ENCODE data around the gene PTPRC.

The PTPRC gene

GRCh38 chr1:198681252-198681651 lies 42.4 kb downstream of the PTPRC start:
- no CpG with 5 or more reads among the region's 1 CpG for WGBS
- Histone ChIP-seq H2BK5ac (ENCODE audit: low read depth, low read length, poor library complexity, severe bottlenecking) (no peak overlapping the region), H3K14ac (ENCODE audit: low read length in 2 of 2) (no peak overlapping the region), H3K27ac (ENCODE audit: low read length, poor library complexity, severe bottlenecking) (peak overlapping the region; percentile 8), H3K4me3 (ENCODE audit: insufficient read depth in 1 of 2, low read depth in 1 of 2, low read length in 2 of 2) (no peak overlapping the region), H4K8ac (ENCODE audit: low read length) (no peak overlapping the region), H2AFZ (ENCODE audit: low read depth, low read length) (no peak overlapping the region), H2BK120ac (ENCODE audit: low read depth, low read length) (no peak overlapping the region), H3K23ac (ENCODE audit: low read length in 2 of 2) (no peak overlapping the region), H2BK12ac (ENCODE audit: low read length in 2 of 2) (no peak overlapping the region), H2BK15ac (ENCODE audit: low read depth, poor library complexity, severe bottlenecking) (no peak overlapping the region), H3K9ac (ENCODE audit: low read length) (peak overlapping the region; percentile 86), H3K4ac (ENCODE audit: low read depth in 1 of 2, low read length in 2 of 2) (no peak overlapping the region), H3K36me3 (ENCODE audit: control insufficient read depth in 1 of 2, insufficient read depth in 2 of 2, low read depth in 1 of 2, low read length in 2 of 2) (no peaks in the 10 kb centered on the region), H3K79me1 (replicated peaks; ENCODE audit: low read length, poor library complexity, severe bottlenecking) (no peaks in the 10 kb centered on the region), H3K4me1 (ENCODE audit: control insufficient read depth, insufficient read depth, low read depth, low read length) (no peaks in the 10 kb centered on the region), H3K9me3 (ENCODE audit: control insufficient read depth, low read length) (no peaks in the 10 kb centered on the region), H3K4me2 (ENCODE audit: low read length, poor library complexity, severe bottlenecking) (no peak overlapping the region), H2AK5ac (ENCODE audit: low read length, severe bottlenecking) (no peak overlapping the region), H4K91ac (ENCODE audit: low read length) (no peak overlapping the region), H3K27me3 (ENCODE audit: control insufficient read depth in 1 of 2, insufficient read depth in 1 of 2, low read length in 2 of 2) (no peaks in the 10 kb centered on the region), H3K18ac (ENCODE audit: low read depth in 1 of 2, low read length in 2 of 2) (no peak overlapping the region)
- DNase-seq, result peak; percentile 63

GRCh38 chr1:198681831-198682759 lies 43.3 kb downstream of the PTPRC start:
- peak overlapping the region; percentile 86 for H3K9ac ChIP-seq (ENCODE audit: low read length)
- no peak overlapping the region for H4K8ac ChIP-seq (ENCODE audit: low read length)
- no peaks in the 10 kb centered on the region for H3K9me3 ChIP-seq (ENCODE audit: control insufficient read depth, low read length)
- H3K4me3 ChIP-seq (ENCODE audit: insufficient read depth in 1 of 2, low read depth in 1 of 2, low read length in 2 of 2), result peak overlapping the region in 1 of 2 experiments; percentile 62
- H3K23ac ChIP-seq (ENCODE audit: low read length in 2 of 2), result no peak overlapping the region
- H3K27me3 ChIP-seq (ENCODE audit: control insufficient read depth in 1 of 2, insufficient read depth in 1 of 2, low read length in 2 of 2), result no peaks in the 10 kb centered on the region
- H3K79me1 ChIP-seq (replicated peaks; ENCODE audit: low read length, poor library complexity, severe bottlenecking), result no peaks in the 10 kb centered on the region
- H3K4ac ChIP-seq (ENCODE audit: low read depth in 1 of 2, low read length in 2 of 2), result no peak overlapping the region
- 10% methylated on average over 5 of the region's 7 CpGs for WGBS
- no peak overlapping the region for H2BK120ac ChIP-seq (ENCODE audit: low read depth, low read length)
- peak; percentile 97 for DNase-seq
- no peak overlapping the region for H3K14ac ChIP-seq (ENCODE audit: low read length in 2 of 2)
- H3K4me2 ChIP-seq (ENCODE audit: low read length, poor library complexity, severe bottlenecking), result peak overlapping the region; percentile 67
- H4K91ac ChIP-seq (ENCODE audit: low read length), result no peak overlapping the region
- H2BK15ac ChIP-seq (ENCODE audit: low read depth, poor library complexity, severe bottlenecking), result no peak overlapping the region
- H3K18ac ChIP-seq (ENCODE audit: low read depth in 1 of 2, low read length in 2 of 2), result no peak overlapping the region
- H3K36me3 ChIP-seq (ENCODE audit: control insufficient read depth in 1 of 2, insufficient read depth in 2 of 2, low read depth in 1 of 2, low read length in 2 of 2), result no peaks in the 10 kb centered on the region
- H2AK5ac ChIP-seq (ENCODE audit: low read length, severe bottlenecking), result no peak overlapping the region
- no peak overlapping the region for H2BK12ac ChIP-seq (ENCODE audit: low read length in 2 of 2)
- H3K27ac ChIP-seq (ENCODE audit: low read length, poor library complexity, severe bottlenecking), result peak overlapping the region; percentile 80
- no peak overlapping the region for H2AFZ ChIP-seq (ENCODE audit: low read depth, low read length)
- no peak overlapping the region for H2BK5ac ChIP-seq (ENCODE audit: low read depth, low read length, poor library complexity, severe bottlenecking)
- H3K4me1 ChIP-seq (ENCODE audit: control insufficient read depth, insufficient read depth, low read depth, low read length), result no peaks in the 10 kb centered on the region

GRCh38 chr1:198682850-198683249 lies 44.0 kb downstream of the PTPRC start:
- Histone ChIP-seq H3K79me1 (replicated peaks; ENCODE audit: low read length, poor library complexity, severe bottlenecking) (no peaks in the 10 kb centered on the region), H2BK15ac (ENCODE audit: low read depth, poor library complexity, severe bottlenecking) (no peak overlapping the region), H3K23ac (ENCODE audit: low read length in 2 of 2) (no peak overlapping the region), H3K36me3 (ENCODE audit: control insufficient read depth in 1 of 2, insufficient read depth in 2 of 2, low read depth in 1 of 2, low read length in 2 of 2) (no peaks in the 10 kb centered on the region), H3K18ac (ENCODE audit: low read depth in 1 of 2, low read length in 2 of 2) (no peak overlapping the region), H2BK5ac (ENCODE audit: low read depth, low read length, poor library complexity, severe bottlenecking) (no peak overlapping the region), H3K4me3 (ENCODE audit: insufficient read depth in 1 of 2, low read depth in 1 of 2, low read length in 2 of 2) (no peak overlapping the region), H2BK12ac (ENCODE audit: low read length in 2 of 2) (no peak overlapping the region), H3K9me3 (ENCODE audit: control insufficient read depth, low read length) (no peaks in the 10 kb centered on the region), H2AK5ac (ENCODE audit: low read length, severe bottlenecking) (no peak overlapping the region), H3K14ac (ENCODE audit: low read length in 2 of 2) (no peak overlapping the region), H4K91ac (ENCODE audit: low read length) (no peak overlapping the region), H3K9ac (ENCODE audit: low read length) (peak overlapping the region; percentile 86), H2AFZ (ENCODE audit: low read depth, low read length) (no peak overlapping the region), H3K4me1 (ENCODE audit: control insufficient read depth, insufficient read depth, low read depth, low read length) (no peaks in the 10 kb centered on the region), H3K4me2 (ENCODE audit: low read length, poor library complexity, severe bottlenecking) (no peak overlapping the region), H3K27me3 (ENCODE audit: control insufficient read depth in 1 of 2, insufficient read depth in 1 of 2, low read length in 2 of 2) (no peaks in the 10 kb centered on the region), H3K4ac (ENCODE audit: low read depth in 1 of 2, low read length in 2 of 2) (no peak overlapping the region), H4K8ac (ENCODE audit: low read length) (no peak overlapping the region), H2BK120ac (ENCODE audit: low read depth, low read length) (no peak overlapping the region), H3K27ac (ENCODE audit: low read length, poor library complexity, severe bottlenecking) (no peak overlapping the region)
- no peak for DNase-seq
- WGBS, result 100% methylated on average over 1 of the region's 2 CpGs

- Histone ChIP-seq H3K9me3 (ENCODE audit: control insufficient read depth, low read length) (no peaks in the 10 kb centered on the region), H2BK120ac (ENCODE audit: low read depth, low read length) (no peak overlapping the region), H3K4me3 (ENCODE audit: insufficient read depth in 1 of 2, low read depth in 1 of 2, low read length in 2 of 2) (no peak overlapping the region), H3K9ac (ENCODE audit: low read length) (no peak overlapping the region), H3K4me2 (ENCODE audit: low read length, poor library complexity, severe bottlenecking) (no peak overlapping the region), H3K79me1 (replicated peaks; ENCODE audit: low read length, poor library complexity, severe bottlenecking) (no peaks in the 10 kb centered on the region), H3K27ac (ENCODE audit: low read length, poor library complexity, severe bottlenecking) (no peak overlapping the region), H2BK12ac (ENCODE audit: low read length in 2 of 2) (no peak overlapping the region), H2BK15ac (ENCODE audit: low read depth, poor library complexity, severe bottlenecking) (no peak overlapping the region), H4K8ac (ENCODE audit: low read length) (no peak overlapping the region), H3K36me3 (ENCODE audit: control insufficient read depth in 1 of 2, insufficient read depth in 2 of 2, low read depth in 1 of 2, low read length in 2 of 2) (no peaks in the 10 kb centered on the region), H4K91ac (ENCODE audit: low read length) (no peak overlapping the region), H2AFZ (ENCODE audit: low read depth, low read length) (no peak overlapping the region), H3K4ac (ENCODE audit: low read depth in 1 of 2, low read length in 2 of 2) (no peak overlapping the region), H2BK5ac (ENCODE audit: low read depth, low read length, poor library complexity, severe bottlenecking) (no peak overlapping the region), H3K18ac (ENCODE audit: low read depth in 1 of 2, low read length in 2 of 2) (no peak overlapping the region), H3K4me1 (ENCODE audit: control insufficient read depth, insufficient read depth, low read depth, low read length) (no peaks in the 10 kb centered on the region), H3K14ac (ENCODE audit: low read length in 2 of 2) (no peak overlapping the region), H2AK5ac (ENCODE audit: low read length, severe bottlenecking) (no peak overlapping the region), H3K27me3 (ENCODE audit: control insufficient read depth in 1 of 2, insufficient read depth in 1 of 2, low read length in 2 of 2) (no peaks in the 10 kb centered on the region), H3K23ac (ENCODE audit: low read length in 2 of 2) (no peak overlapping the region)
- 100% methylated on average over 1 of the region's 2 CpGs for WGBS
- no peak for DNase-seq
These were observed 44.6 kb downstream of the PTPRC start for GRCh38 chr1:198683449-198683848.

Measured in mesenchymal stem cell (in vitro differentiated cells and primary cell).